Measurements from ENCODE around the gene KRTAP10-4.

DNA sequence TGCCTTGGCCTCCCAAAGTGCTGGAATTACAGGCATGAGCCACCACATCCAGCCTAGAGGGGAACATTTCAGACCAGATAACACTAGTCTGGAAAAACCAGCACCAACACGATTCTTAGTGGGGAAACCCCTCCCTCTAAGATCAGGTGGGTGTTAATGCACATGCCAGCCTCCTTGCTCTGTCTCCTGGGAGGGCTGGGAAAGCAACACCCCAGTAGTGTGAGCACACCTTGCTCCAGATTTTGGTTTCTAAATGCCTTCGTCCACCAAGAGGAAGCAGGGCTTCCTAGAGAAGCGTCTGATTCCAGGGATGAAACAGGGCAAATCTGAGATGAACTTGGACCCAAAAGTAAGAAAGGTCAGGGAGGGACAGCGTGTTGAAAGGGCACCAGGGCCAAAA is 2.2 kb upstream of the KRTAP10-4 start:
- TF ChIP-seq CTCF (IDR thresholded peaks at IDR 0.05; ENCODE audit: insufficient read depth, low read length): no peak
- no peak for TF ChIP-seq POLR2AphosphoS5 (IDR thresholded peaks at IDR 0.05; ENCODE audit: low read depth)
- TF ChIP-seq SPI1 (IDR thresholded peaks at IDR 0.05; ENCODE audit: borderline replicate concordance, low read depth): no peak
- TF ChIP-seq, protein P1, sequence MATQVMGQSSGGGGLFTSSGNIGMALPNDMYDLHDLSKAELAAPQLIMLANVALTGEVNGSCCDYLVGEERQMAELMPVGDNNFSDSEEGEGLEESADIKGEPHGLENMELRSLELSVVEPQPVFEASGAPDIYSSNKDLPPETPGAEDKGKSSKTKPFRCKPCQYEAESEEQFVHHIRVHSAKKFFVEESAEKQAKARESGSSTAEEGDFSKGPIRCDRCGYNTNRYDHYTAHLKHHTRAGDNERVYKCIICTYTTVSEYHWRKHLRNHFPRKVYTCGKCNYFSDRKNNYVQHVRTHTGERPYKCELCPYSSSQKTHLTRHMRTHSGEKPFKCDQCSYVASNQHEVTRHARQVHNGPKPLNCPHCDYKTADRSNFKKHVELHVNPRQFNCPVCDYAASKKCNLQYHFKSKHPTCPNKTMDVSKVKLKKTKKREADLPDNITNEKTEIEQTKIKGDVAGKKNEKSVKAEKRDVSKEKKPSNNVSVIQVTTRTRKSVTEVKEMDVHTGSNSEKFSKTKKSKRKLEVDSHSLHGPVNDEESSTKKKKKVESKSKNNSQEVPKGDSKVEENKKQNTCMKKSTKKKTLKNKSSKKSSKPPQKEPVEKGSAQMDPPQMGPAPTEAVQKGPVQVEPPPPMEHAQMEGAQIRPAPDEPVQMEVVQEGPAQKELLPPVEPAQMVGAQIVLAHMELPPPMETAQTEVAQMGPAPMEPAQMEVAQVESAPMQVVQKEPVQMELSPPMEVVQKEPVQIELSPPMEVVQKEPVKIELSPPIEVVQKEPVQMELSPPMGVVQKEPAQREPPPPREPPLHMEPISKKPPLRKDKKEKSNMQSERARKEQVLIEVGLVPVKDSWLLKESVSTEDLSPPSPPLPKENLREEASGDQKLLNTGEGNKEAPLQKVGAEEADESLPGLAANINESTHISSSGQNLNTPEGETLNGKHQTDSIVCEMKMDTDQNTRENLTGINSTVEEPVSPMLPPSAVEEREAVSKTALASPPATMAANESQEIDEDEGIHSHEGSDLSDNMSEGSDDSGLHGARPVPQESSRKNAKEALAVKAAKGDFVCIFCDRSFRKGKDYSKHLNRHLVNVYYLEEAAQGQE (IDR thresholded peaks at IDR 0.05; ENCODE audit: insufficient replicate concordance, low read depth): no peak
